ENCODE measurements around the gene SOD3. TPM values are rescaled to one million over a fixed set of nuclear protein-coding genes. Genes with fewer than 3 reads are reported as not detected.

Gene SOD3
- total and polyA plus RNA-seq, 10 of the 15 experiments (the other 5 are each of a cell fraction or from before 2014, with no cell fraction given), result not detected

DNA sequence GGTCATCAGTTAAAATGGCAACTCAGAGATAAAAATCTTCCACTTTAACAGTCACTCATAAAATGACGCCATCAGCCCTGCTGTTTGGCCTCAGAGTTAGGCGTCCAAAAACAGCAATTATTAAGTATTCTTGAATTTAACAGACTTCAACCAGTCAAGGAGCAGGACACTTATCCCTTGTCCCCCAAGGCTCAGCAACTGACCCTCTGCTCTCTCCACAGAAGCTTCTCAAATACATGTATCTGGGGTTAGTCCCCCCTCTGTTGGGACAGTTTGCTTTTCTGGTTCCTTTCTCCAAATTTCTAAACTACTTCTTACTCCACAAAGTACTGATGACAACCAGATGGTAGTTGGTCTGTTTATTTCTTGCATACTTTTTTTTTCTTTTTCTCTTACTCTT lies 54.4 kb downstream of the SOD3 start (continued):
- TF ChIP-seq, protein P1, sequence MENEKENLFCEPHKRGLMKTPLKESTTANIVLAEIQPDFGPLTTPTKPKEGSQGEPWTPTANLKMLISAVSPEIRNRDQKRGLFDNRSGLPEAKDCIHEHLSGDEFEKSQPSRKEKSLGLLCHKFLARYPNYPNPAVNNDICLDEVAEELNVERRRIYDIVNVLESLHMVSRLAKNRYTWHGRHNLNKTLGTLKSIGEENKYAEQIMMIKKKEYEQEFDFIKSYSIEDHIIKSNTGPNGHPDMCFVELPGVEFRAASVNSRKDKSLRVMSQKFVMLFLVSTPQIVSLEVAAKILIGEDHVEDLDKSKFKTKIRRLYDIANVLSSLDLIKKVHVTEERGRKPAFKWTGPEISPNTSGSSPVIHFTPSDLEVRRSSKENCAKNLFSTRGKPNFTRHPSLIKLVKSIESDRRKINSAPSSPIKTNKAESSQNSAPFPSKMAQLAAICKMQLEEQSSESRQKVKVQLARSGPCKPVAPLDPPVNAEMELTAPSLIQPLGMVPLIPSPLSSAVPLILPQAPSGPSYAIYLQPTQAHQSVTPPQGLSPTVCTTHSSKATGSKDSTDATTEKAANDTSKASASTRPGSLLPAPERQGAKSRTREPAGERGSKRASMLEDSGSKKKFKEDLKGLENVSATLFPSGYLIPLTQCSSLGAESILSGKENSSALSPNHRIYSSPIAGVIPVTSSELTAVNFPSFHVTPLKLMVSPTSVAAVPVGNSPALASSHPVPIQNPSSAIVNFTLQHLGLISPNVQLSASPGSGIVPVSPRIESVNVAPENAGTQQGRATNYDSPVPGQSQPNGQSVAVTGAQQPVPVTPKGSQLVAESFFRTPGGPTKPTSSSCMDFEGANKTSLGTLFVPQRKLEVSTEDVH (IDR thresholded peaks at IDR 0.05; ENCODE audit: low read depth, partially characterized antibody), result no peak
- TF ChIP-seq ZNF217 (IDR thresholded peaks at IDR 0.05) (no peak), BHLHE40 (IDR thresholded peaks at IDR 0.05; ENCODE audit: borderline replicate concordance in 1 of 2, low read depth in 2 of 2, low read length in 1 of 2) (no peak), RBBP5 (conservative IDR thresholded peaks at IDR 0.05) (no peak), FOXM1 (IDR thresholded peaks at IDR 0.05; ENCODE audit: low read depth, low read length) (no peak), JUND (IDR thresholded peaks at IDR 0.05; ENCODE audit: low read depth, low read length) (no peak), CUX1 (IDR thresholded peaks at IDR 0.05; ENCODE audit: insufficient replicate concordance, low read depth, low read length) (no peak), RCOR1 (conservative IDR thresholded peaks at IDR 0.05; ENCODE audit: low read depth, low read length) (no peak)
- TF ChIP-seq, protein P2, sequence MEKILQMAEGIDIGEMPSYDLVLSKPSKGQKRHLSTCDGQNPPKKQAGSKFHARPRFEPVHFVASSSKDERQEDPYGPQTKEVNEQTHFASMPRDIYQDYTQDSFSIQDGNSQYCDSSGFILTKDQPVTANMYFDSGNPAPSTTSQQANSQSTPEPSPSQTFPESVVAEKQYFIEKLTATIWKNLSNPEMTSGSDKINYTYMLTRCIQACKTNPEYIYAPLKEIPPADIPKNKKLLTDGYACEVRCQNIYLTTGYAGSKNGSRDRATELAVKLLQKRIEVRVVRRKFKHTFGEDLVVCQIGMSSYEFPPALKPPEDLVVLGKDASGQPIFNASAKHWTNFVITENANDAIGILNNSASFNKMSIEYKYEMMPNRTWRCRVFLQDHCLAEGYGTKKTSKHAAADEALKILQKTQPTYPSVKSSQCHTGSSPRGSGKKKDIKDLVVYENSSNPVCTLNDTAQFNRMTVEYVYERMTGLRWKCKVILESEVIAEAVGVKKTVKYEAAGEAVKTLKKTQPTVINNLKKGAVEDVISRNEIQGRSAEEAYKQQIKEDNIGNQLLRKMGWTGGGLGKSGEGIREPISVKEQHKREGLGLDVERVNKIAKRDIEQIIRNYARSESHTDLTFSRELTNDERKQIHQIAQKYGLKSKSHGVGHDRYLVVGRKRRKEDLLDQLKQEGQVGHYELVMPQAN (conservative IDR thresholded peaks at IDR 0.05), result no peak
- TF ChIP-seq, protein P3, sequence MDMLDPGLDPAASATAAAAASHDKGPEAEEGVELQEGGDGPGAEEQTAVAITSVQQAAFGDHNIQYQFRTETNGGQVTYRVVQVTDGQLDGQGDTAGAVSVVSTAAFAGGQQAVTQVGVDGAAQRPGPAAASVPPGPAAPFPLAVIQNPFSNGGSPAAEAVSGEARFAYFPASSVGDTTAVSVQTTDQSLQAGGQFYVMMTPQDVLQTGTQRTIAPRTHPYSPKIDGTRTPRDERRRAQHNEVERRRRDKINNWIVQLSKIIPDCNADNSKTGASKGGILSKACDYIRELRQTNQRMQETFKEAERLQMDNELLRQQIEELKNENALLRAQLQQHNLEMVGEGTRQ (IDR thresholded peaks at IDR 0.05; ENCODE audit: borderline replicate concordance, low read depth, low read length), result no peak
- TF ChIP-seq, protein P4, sequence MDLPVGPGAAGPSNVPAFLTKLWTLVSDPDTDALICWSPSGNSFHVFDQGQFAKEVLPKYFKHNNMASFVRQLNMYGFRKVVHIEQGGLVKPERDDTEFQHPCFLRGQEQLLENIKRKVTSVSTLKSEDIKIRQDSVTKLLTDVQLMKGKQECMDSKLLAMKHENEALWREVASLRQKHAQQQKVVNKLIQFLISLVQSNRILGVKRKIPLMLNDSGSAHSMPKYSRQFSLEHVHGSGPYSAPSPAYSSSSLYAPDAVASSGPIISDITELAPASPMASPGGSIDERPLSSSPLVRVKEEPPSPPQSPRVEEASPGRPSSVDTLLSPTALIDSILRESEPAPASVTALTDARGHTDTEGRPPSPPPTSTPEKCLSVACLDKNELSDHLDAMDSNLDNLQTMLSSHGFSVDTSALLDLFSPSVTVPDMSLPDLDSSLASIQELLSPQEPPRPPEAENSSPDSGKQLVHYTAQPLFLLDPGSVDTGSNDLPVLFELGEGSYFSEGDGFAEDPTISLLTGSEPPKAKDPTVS (IDR thresholded peaks at IDR 0.05; ENCODE audit: low read depth, low read length), result no peak

All from GM12878 (cell line).